ENCODE results near the gene CTR9. TPM values are rescaled to one million over a fixed set of nuclear protein-coding genes. Genes with fewer than 3 reads are reported as not detected.

Gene CTR9
- total RNA-seq, 2 donors from 2014 or later: 33.9 to 37.4 TPM

GRCh38 chr11:10770626-10771254, 19.7 kb downstream of the CTR9 start:
- H3K9ac ChIP-seq (ENCODE audit: low read depth in 2 of 2, low read length in 2 of 2): no peak overlapping the region
- H3K27ac ChIP-seq: no peak overlapping the region
- DNase-seq: peak; percentile 49
- H3K9me3 ChIP-seq: no peaks in the 10 kb centered on the region
- H3K36me3 ChIP-seq: peaks cover 20% of the 10 kb centered on the region
- intact Hi-C loops (cut with DNase I): no loop called here
- peak; percentile 44 for TF ChIP-seq CTCF (IDR thresholded peaks at IDR 0.05)
- no peaks in the 10 kb centered on the region for H3K4me1 ChIP-seq
- no peaks in the 10 kb centered on the region for H3K27me3 ChIP-seq
- no peak overlapping the region for H3K4me3 ChIP-seq

GRCh38 chr11:10771457-10771856, 20.4 kb downstream of the CTR9 start:
- intact Hi-C loops (cut with DNase I): no loop called here
- Histone ChIP-seq H3K4me3 (no peak overlapping the region), H3K9me3 (no peaks in the 10 kb centered on the region), H3K27ac (no peak overlapping the region), H3K9ac (ENCODE audit: low read depth in 2 of 2, low read length in 2 of 2) (no peak overlapping the region), H3K4me1 (no peaks in the 10 kb centered on the region), H3K36me3 (peaks cover 20% of the 10 kb centered on the region), H3K27me3 (no peaks in the 10 kb centered on the region)
- TF ChIP-seq CTCF (IDR thresholded peaks at IDR 0.05): no peak
- DNase-seq: no peak

- Histone ChIP-seq H3K4me1 (no peaks in the 10 kb centered on the region), H3K9me3 (no peaks in the 10 kb centered on the region), H3K36me3 (peaks cover 20% of the 10 kb centered on the region), H3K27ac (no peak overlapping the region), H3K9ac (ENCODE audit: low read depth in 2 of 2, low read length in 2 of 2) (no peak overlapping the region), H3K27me3 (no peaks in the 10 kb centered on the region), H3K4me3 (no peak overlapping the region)
- TF ChIP-seq CTCF (IDR thresholded peaks at IDR 0.05): no peak
- intact Hi-C loops (cut with DNase I): no loop called here
- DNase-seq: no peak
Measured at GRCh38 chr11:10774811-10775210, 23.8 kb downstream of the CTR9 start.

GRCh38 chr11:10777393-10777793, 26.3 kb downstream of the CTR9 start:
- TF ChIP-seq CTCF (IDR thresholded peaks at IDR 0.05): no peak
- intact Hi-C loops (cut with DNase I): no loop called here
- Histone ChIP-seq H3K27me3 (no peaks in the 10 kb centered on the region), H3K4me1 (no peaks in the 10 kb centered on the region), H3K9me3 (no peaks in the 10 kb centered on the region), H3K9ac (ENCODE audit: low read depth in 2 of 2, low read length in 2 of 2) (no peak overlapping the region), H3K27ac (no peak overlapping the region), H3K36me3 (peaks cover 3% of the 10 kb centered on the region), H3K4me3 (no peak overlapping the region)
- no peak for DNase-seq

GRCh38 chr11:10777806-10778205, 26.8 kb downstream of the CTR9 start:
- Histone ChIP-seq H3K4me3 (no peak overlapping the region), H3K9ac (ENCODE audit: low read depth in 2 of 2, low read length in 2 of 2) (no peak overlapping the region), H3K4me1 (no peaks in the 10 kb centered on the region), H3K27ac (no peak overlapping the region), H3K9me3 (no peaks in the 10 kb centered on the region), H3K27me3 (no peaks in the 10 kb centered on the region), H3K36me3 (no peaks in the 10 kb centered on the region)
- DNase-seq: no peak
- no peak for TF ChIP-seq CTCF (IDR thresholded peaks at IDR 0.05)
- intact Hi-C loops (cut with DNase I): no loop called here
